Keratinocyte (primary cell): ENCODE data around the gene GAMT. TPM values are rescaled to one million over a fixed set of nuclear protein-coding genes. Genes with fewer than 3 reads are reported as not detected.

Experiments
- DNase-seq: peaks from one replicate; pipeline ENCODE4 v3.0.0-alpha.2; 2011; ENCODE audit warnings: low read depth, missing footprints, low spot score
- FAIRE-seq: peaks from 2 replicates; lab custom pipeline; 2011; peaks lifted over from hg19 to GRCh38; lab: Jason Lieb, UNC
- H2AFZ ChIP-seq: 2 replicates; pipeline ENCODE4 v1.6.0; 2012; ENCODE audit warnings: low read length, control low read depth, inconsistent platforms; ENCODE audit not compliant: control insufficient read depth
- H3K27ac ChIP-seq: 2 replicates; pipeline ENCODE4 v1.5.1; 2011; ENCODE audit warnings: low read length; ENCODE audit not compliant: control insufficient read depth, insufficient read depth
- H3K27me3 ChIP-seq: 3 replicates; pipeline ENCODE4 v1.6.0; 2011; ENCODE audit warnings: low read length; ENCODE audit not compliant: control insufficient read depth, insufficient read depth; ENCODE audit errors: extremely low read depth
- H3K36me3 ChIP-seq, 2 experiments: 2 replicates in 1 of 2; 3 replicates in 1 of 2; pipeline ENCODE4 v1.5.1; 2011; ENCODE audit warnings: low read length in 2 of 2, mild to moderate bottlenecking in 1 of 2; ENCODE audit not compliant: control insufficient read depth in 2 of 2, insufficient read depth in 2 of 2; ENCODE audit errors: extremely low read depth in 1 of 2
- H3K4me1 ChIP-seq: 3 replicates; pipeline ENCODE4 v1.5.1; 2011; ENCODE audit warnings: low read length; ENCODE audit not compliant: control insufficient read depth, insufficient read depth; ENCODE audit errors: extremely low read depth
- H3K4me2 ChIP-seq: 3 replicates; pipeline ENCODE4 v1.6.0; 2011; ENCODE audit warnings: low read depth, low read length; ENCODE audit not compliant: control insufficient read depth, insufficient read depth; ENCODE audit errors: extremely low read depth
- H3K4me3 ChIP-seq, 3 experiments: fragments of 200-600 bp in 1 of 3; sonication (generic) in 1 of 3; 2 replicates in 2 of 3; 3 replicates in 1 of 3; pipeline ENCODE4 v1.5.1; 2011 to 2016; ENCODE audit warnings: low read length in 3 of 3, mild to moderate bottlenecking in 3 of 3, control low read depth in 2 of 3, inconsistent platforms in 1 of 3, low read depth in 1 of 3, mixed read lengths in 1 of 3, mixed run types in 1 of 3, moderate library complexity in 1 of 3; ENCODE audit not compliant: control insufficient read depth in 2 of 3, insufficient read depth in 2 of 3; ENCODE audit errors: extremely low read depth in 1 of 3
- H3K79me2 ChIP-seq: 2 replicates; pipeline ENCODE4 v1.6.0; 2012; ENCODE audit warnings: low read length; ENCODE audit not compliant: control insufficient read depth, insufficient read depth
- H3K9ac ChIP-seq: 3 replicates; pipeline ENCODE4 v1.6.0; 2011; ENCODE audit warnings: low read length; ENCODE audit not compliant: control insufficient read depth, insufficient read depth; ENCODE audit errors: extremely low read depth
- H3K9me1 ChIP-seq: 3 replicates; pipeline ENCODE4 v1.6.0; 2011; ENCODE audit warnings: low read length; ENCODE audit not compliant: control insufficient read depth, insufficient read depth; ENCODE audit errors: extremely low read depth
- H3K9me3 ChIP-seq: 2 replicates; pipeline ENCODE4 v1.5.1; 2012; ENCODE audit warnings: low read depth, low read length; ENCODE audit not compliant: control insufficient read depth
- H4K20me1 ChIP-seq: 3 replicates; pipeline ENCODE4 v1.6.0; 2011; ENCODE audit warnings: low read length; ENCODE audit not compliant: control insufficient read depth, insufficient read depth; ENCODE audit errors: extremely low read depth
- CTCF ChIP-seq, 3 experiments: IDR thresholded peaks in 1 of 3; conservative IDR thresholded peaks in 1 of 3; optimal IDR thresholded peaks in 1 of 3; 2 replicates in 2 of 3; 3 replicates in 1 of 3; pipeline versions ENCODE3 to v1.5.1; 2011; ENCODE audit warnings: low read length in 3 of 3, mild to moderate bottlenecking in 3 of 3, moderate library complexity in 2 of 3, control low read depth in 1 of 3, inconsistent platforms in 1 of 3; ENCODE audit not compliant: insufficient read depth in 2 of 3; ENCODE audit errors: extremely low read depth in 1 of 3
- EZH2 ChIP-seq: IDR thresholded peaks from one replicate; pipeline ENCODE4 v1.6.1; 2012; ENCODE audit warnings: inconsistent platforms, mild to moderate bottlenecking, low read length, moderate library complexity
- dilution Hi-C: fragments of 300-500 bp; cut with MboI; formaldehyde crosslinking; loops from one replicate; pipeline ENCODE4 v1.7.0; 2020; ENCODE audit warnings: low sequenced_read_pairs; ENCODE audit not compliant: extremely low pct_ligation_motif_present
- polyA plus RNA-seq, 5 experiments: library from polyadenylated mRNA; depleted of rRNA in 3 of 5; stranded (reverse) in 3 of 5; stranded (forward) in 1 of 5; unstranded in 1 of 5; fragments of >200 nt; gene quantifications; 1 replicate in 1 of 5; 2 replicates in 3 of 5; 3 replicates in 1 of 5; pipeline versions ENCODE4 v1.2.1 to v1.2.3, GENCODE V29; 2011 to 2012; ENCODE audit warnings: missing spikeins in 2 of 5, low read depth in 1 of 5, low replicate concordance in 1 of 5

GAMT gene
- polyA plus RNA-seq, 1 donor (not counting 4 experiments of a cell fraction or from before 2014, with no cell fraction given): 5.7 TPM

GRCh38 chr19:1370579-1371361 lies 30.6 kb downstream of the GAMT start:
- FAIRE-seq (no peak), DNase-seq (no peak)
- dilution Hi-C loops: no loop called here
- H3K36me3 ChIP-seq: peaks cover 12 to 18% of the 10 kb centered on the region in 2 experiments
- H3K27ac ChIP-seq: no peak overlapping the region
- H3K9ac ChIP-seq: no peak overlapping the region
- H3K9me3 ChIP-seq: no peaks in the 10 kb centered on the region
- H3K27me3 ChIP-seq: no peaks in the 10 kb centered on the region
- no peaks in the 10 kb centered on the region for H3K9me1 ChIP-seq
- no peak overlapping the region for H2AFZ ChIP-seq
- TF ChIP-seq CTCF (optimal IDR thresholded peaks at IDR 0.05 in 1 of 3, IDR thresholded peaks at IDR 0.05 in 1 of 3, conservative IDR thresholded peaks at IDR 0.05 in 1 of 3; ENCODE audit: extremely low read depth in 1 of 3, insufficient read depth in 2 of 3, low read length in 3 of 3) (no peak), EZH2 (no peak)
- no peaks in the 10 kb centered on the region for H4K20me1 ChIP-seq
- no peak overlapping the region for H3K4me2 ChIP-seq
- no peaks in the 10 kb centered on the region for H3K79me2 ChIP-seq
- no peak overlapping the region for H3K4me3 ChIP-seq
- H3K4me1 ChIP-seq: no peaks in the 10 kb centered on the region

- Histone ChIP-seq H3K4me2 (no peak overlapping the region), H3K27ac (no peak overlapping the region), H3K4me3 (no peak overlapping the region), H3K79me2 (no peaks in the 10 kb centered on the region), H4K20me1 (no peaks in the 10 kb centered on the region), H3K9me1 (no peaks in the 10 kb centered on the region), H2AFZ (no peak overlapping the region), H3K4me1 (no peaks in the 10 kb centered on the region), H3K9ac (no peak overlapping the region), H3K27me3 (no peaks in the 10 kb centered on the region), H3K36me3 (peaks cover 14% of the 10 kb centered on the region in 2 experiments), H3K9me3 (no peaks in the 10 kb centered on the region)
- dilution Hi-C loops: no loop called here
- FAIRE-seq: no peak
- DNase-seq: no peak
- no peak for TF ChIP-seq CTCF (optimal IDR thresholded peaks at IDR 0.05 in 1 of 3, IDR thresholded peaks at IDR 0.05 in 1 of 3, conservative IDR thresholded peaks at IDR 0.05 in 1 of 3; ENCODE audit: extremely low read depth in 1 of 3, insufficient read depth in 2 of 3, low read length in 3 of 3)
- TF ChIP-seq EZH2: no peak
These were observed 32.0 kb downstream of the GAMT start for GRCh38 chr19:1369214-1369805.
